T-cell (primary cell): ENCODE data around the gene TCP11L2. TPM values are rescaled to one million over a fixed set of nuclear protein-coding genes. Genes with fewer than 3 reads are reported as not detected.

Experiments
- ATAC-seq, 4 experiments: fragments of 200-7000 bp in 3 of 4; fragments of 150-1000 bp in 1 of 4; cut with Tn5 transposase; replicated peaks in 1 of 4; 1 replicate in 3 of 4; 2 replicates in 1 of 4; pipeline ENCODE4 v1.10.0; 2021; ENCODE audit warnings: moderate library complexity in 3 of 4, mild to moderate bottlenecking in 2 of 4, moderate number of reproducible peaks in 1 of 4
- CTCF ChIA-PET, 2 donors: fragments of 300-600 bp; sonication (Branson Sonifier 250); formaldehyde crosslinking; loops; one replicate each; lab custom pipeline; 2022; ENCODE audit warnings: antibody characterized with exemption in 2 of 2; lab: Charles Lee
- POLR2A ChIA-PET, 2 donors: fragments of 300-600 bp; sonication (Branson Sonifier 250); formaldehyde crosslinking; loops; one replicate each; lab custom pipeline; 2022; ENCODE audit warnings: antibody characterized with exemption in 2 of 2; lab: Charles Lee
- DNase-seq, 35 experiments: peaks; one replicate each; pipeline versions ENCODE4 v3.0.0 to v3.0.0-alpha.2; 2013 to 2023
- H3K27ac ChIP-seq: one replicate; pipeline ENCODE4 v1.5.1; 2013; ENCODE audit warnings: low read length
- H3K27me3 ChIP-seq, 2 experiments: replicated peaks in 1 of 2; 1 replicate in 1 of 2; 2 replicates in 1 of 2; pipeline versions ENCODE4 v1.6.1 to v1.7.0; 2013; ENCODE audit warnings: low read length in 1 of 2, mixed read lengths in 1 of 2; ENCODE audit not compliant: control insufficient read depth in 2 of 2, insufficient read depth in 2 of 2; ENCODE audit errors: extremely low read depth in 1 of 2
- H3K36me3 ChIP-seq, 2 donors: 1 replicate in 1 of 2; 2 replicates in 1 of 2; pipeline versions ENCODE4 v1.6.1 to v1.7.0; 2013; ENCODE audit warnings: low read length in 1 of 2; ENCODE audit not compliant: control insufficient read depth in 2 of 2, insufficient read depth in 1 of 2; ENCODE audit errors: extremely low read depth in 1 of 2
- H3K4me1 ChIP-seq, 2 experiments: 1 replicate in 1 of 2; 2 replicates in 1 of 2; pipeline versions ENCODE4 v1.6.1 to v1.7.0; 2013; ENCODE audit warnings: low read length in 2 of 2, mixed read lengths in 1 of 2; ENCODE audit not compliant: insufficient read depth in 2 of 2, control insufficient read depth in 1 of 2; ENCODE audit errors: extremely low read depth in 1 of 2
- H3K4me3 ChIP-seq, 2 donors: 1 replicate in 1 of 2; 2 replicates in 1 of 2; pipeline versions ENCODE4 v1.5.1 to v1.7.0; 2013; ENCODE audit warnings: mild to moderate bottlenecking in 2 of 2, low read length in 1 of 2, moderate library complexity in 1 of 2; ENCODE audit not compliant: control insufficient read depth in 1 of 2; ENCODE audit errors: extremely low read depth in 1 of 2
- H3K9me3 ChIP-seq: 2 replicates; pipeline ENCODE4 v1.7.0; 2013
- H3K27ac Mint-ChIP-seq, 2 donors: one replicate each; pipeline ENCODE4 v1.8.0; 2020 to 2021; ENCODE audit warnings: mild to moderate bottlenecking in 2 of 2, mixed read lengths in 2 of 2
- H3K27me3 Mint-ChIP-seq, 2 donors: one replicate each; pipeline ENCODE4 v1.8.0; 2021 to 2022; ENCODE audit warnings: mixed read lengths in 2 of 2
- H3K36me3 Mint-ChIP-seq: one replicate; pipeline ENCODE4 v1.8.0; 2021; ENCODE audit warnings: mixed read lengths
- H3K4me1 Mint-ChIP-seq, 3 donors: one replicate each; pipeline ENCODE4 v1.8.0; 2020 to 2022; ENCODE audit warnings: mixed read lengths in 3 of 3, mild to moderate bottlenecking in 1 of 3
- H3K4me3 Mint-ChIP-seq, 3 donors: one replicate each; pipeline ENCODE4 v1.8.0; 2020 to 2022; ENCODE audit warnings: mild to moderate bottlenecking in 3 of 3, mixed read lengths in 3 of 3, moderate library complexity in 3 of 3
- H3K9me3 Mint-ChIP-seq, 3 donors: one replicate each; pipeline ENCODE4 v1.8.0; 2020 to 2022; ENCODE audit warnings: mixed read lengths in 3 of 3
- WGBS: methylation state at CpG from one replicate; pipeline ENCODE4 v1.1.5; 2013; ENCODE audit warnings: missing lambda C conversion rate; ENCODE audit not compliant: insufficient coverage; 5-methylcytosine and 5-hydroxymethylcytosine counted together
- total RNA-seq, 35 experiments: library from RNA in 6 of 35; stranded (reverse) in 6 of 35; fragments of 120-200 nt in 1 of 35; gene quantifications; one replicate each; pipeline versions ENCODE4 v1.2.1 to v1.2.4 and lab custom pipeline; 2013 to 2026

The TCP11L2 gene
- total RNA-seq, 5 donors from 2014 or later (not counting 1 experiment from before 2014, with no cell fraction given), result 139 to 213 (median 157) TPM

DNA sequence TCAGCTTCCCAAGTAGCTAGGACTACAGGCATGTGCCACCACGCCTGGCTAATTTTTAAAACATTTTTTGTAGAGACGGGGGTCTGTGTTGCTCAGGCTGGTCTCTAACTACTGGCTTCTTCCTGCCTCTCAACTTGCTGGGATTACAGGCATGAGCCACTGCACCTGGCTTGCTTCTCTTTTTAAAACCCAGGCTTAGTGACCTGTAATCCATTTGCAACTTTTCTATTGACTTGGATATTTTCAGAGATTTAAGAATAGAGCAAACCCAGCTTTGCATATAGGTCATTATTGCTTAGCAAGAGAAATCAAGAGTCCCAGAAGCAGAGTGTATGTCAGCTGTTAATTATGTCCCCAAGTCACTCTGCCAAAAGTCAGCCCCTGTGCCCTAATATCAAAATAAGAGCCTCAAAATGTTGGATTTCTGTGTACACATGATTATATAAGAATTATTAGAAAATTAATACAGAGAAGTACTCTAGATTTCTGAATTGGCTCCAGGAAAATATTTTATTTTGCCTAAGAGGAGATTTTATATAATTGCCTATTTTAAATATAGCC, 24.9 kb downstream of the TCP11L2 start:
- WGBS, result 100% methylated on average over 2 of the region's 2 CpGs
- POLR2A ChIA-PET, result interaction anchor here (0.5 to 0.6 kb wide), 2 partner anchors 32 to 70 kb away, joined by 3 to 4 read pairs; no protein-coding TSS in a partner anchor
- Mint-ChIP-seq H3K4me1 (peaks cover 10 to 24% (median 13%) of the 10 kb centered on the region in 3 donors), H3K27me3 (no peaks in the 10 kb centered on the region), H3K4me3 (no peak overlapping the region), H3K9me3 (no peaks in the 10 kb centered on the region), H3K27ac (no peak overlapping the region), H3K36me3 (peaks cover 70% of the 10 kb centered on the region)
- CTCF ChIA-PET, result no interaction called here
- H3K27ac ChIP-seq, result no peak overlapping the region
- peaks cover 9 to 87% of the 10 kb centered on the region in 2 donors for H3K36me3 ChIP-seq
- no peaks in the 10 kb centered on the region for H3K9me3 ChIP-seq
- H3K27me3 ChIP-seq, result no peaks in the 10 kb centered on the region
- DNase-seq (no peak), ATAC-seq (no peak)
- H3K4me1 ChIP-seq, result no peaks in the 10 kb centered on the region
- no peak overlapping the region for H3K4me3 ChIP-seq

DNA sequence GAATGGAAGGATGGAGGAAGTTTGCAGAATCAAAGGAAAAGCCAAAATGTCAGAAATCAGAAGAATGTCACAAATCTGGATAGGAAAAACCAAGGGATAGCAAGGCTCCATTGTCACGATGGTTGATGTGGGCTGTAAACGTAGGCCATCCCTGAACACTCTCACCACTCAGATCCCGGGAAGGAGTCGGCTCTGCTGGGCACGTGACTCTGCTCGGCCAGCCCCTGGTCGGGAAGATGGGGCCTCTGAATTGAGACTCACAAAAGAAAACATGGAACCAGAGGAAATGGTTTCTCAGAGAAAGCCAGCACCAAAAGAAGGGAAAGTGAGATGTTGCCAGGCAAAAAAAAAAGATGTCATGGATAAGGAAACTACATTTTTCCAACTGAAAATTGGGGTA, 26.2 kb downstream of the TCP11L2 start:
- ATAC-seq, result no peak
- H3K36me3 Mint-ChIP-seq, result peaks cover 69% of the 10 kb centered on the region
- H3K4me3 Mint-ChIP-seq, result no peak overlapping the region
- no peak for DNase-seq
- no peaks in the 10 kb centered on the region for H3K27me3 ChIP-seq
- H3K27ac Mint-ChIP-seq, result no peak overlapping the region
- 84% methylated on average over 6 of the region's 7 CpGs for WGBS
- H3K4me1 ChIP-seq, result no peaks in the 10 kb centered on the region
- no peak overlapping the region for H3K4me3 ChIP-seq
- H3K27ac ChIP-seq, result no peak overlapping the region
- no peaks in the 10 kb centered on the region for H3K9me3 Mint-ChIP-seq
- H3K9me3 ChIP-seq, result no peaks in the 10 kb centered on the region
- no peaks in the 10 kb centered on the region for H3K27me3 Mint-ChIP-seq
- H3K36me3 ChIP-seq, result peaks cover 10 to 85% of the 10 kb centered on the region in 2 donors
- H3K4me1 Mint-ChIP-seq, result peaks cover 12 to 28% (median 17%) of the 10 kb centered on the region in 3 donors
- ChIA-PET POLR2A (no interaction called here), CTCF (no interaction called here)

DNA sequence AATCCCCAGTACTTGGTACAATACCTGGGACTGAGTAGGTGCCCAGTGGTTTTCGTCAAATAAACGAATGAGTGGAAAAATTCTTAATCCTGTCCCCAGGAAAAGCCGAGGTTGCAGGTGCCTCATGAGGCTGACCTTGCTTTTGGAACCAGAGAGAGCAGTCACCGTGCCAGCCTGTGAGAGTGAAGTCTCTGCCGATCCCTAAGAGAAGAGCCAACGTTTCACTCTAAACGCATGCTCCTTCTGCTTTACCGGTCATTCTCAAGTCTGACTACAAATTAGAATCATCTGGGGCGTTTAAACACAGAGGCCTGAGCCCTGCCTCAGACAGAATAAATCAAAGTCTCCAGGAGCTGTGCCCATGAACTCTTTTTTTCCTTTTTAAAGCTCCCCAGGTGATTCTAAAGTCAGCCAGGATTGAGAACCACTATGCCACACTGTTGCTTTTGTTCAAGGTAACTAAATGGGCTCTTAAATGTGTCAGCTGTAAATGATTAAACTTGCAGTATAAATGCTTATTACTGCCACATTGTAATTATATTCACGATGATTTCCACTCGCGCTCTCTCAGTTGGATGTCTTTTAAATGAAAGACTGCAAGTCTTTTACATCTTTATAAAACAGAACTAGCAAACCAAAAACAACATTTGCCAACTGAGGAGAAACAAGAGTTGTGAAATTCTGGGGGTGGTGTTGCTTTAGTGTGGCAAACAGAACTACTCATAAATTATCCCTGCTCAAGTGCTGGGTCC, 26.9 kb downstream of the TCP11L2 start:
- POLR2A ChIA-PET, result no interaction called here
- peaks cover 10 to 84% of the 10 kb centered on the region in 2 donors for H3K36me3 ChIP-seq
- 91% methylated on average over 8 of the region's 12 CpGs for WGBS
- CTCF ChIA-PET, result no interaction called here
- H3K27me3 ChIP-seq, result no peaks in the 10 kb centered on the region
- DNase-seq (no peak), ATAC-seq (no peak)
- no peak overlapping the region for H3K27ac Mint-ChIP-seq
- H3K27me3 Mint-ChIP-seq, result no peaks in the 10 kb centered on the region
- H3K9me3 ChIP-seq, result no peaks in the 10 kb centered on the region
- H3K4me1 ChIP-seq, result no peaks in the 10 kb centered on the region
- H3K4me3 ChIP-seq, result no peak overlapping the region
- H3K4me3 Mint-ChIP-seq, result no peak overlapping the region
- no peak overlapping the region for H3K27ac ChIP-seq
- no peaks in the 10 kb centered on the region for H3K9me3 Mint-ChIP-seq
- H3K4me1 Mint-ChIP-seq, result peaks cover 12 to 21% (median 16%) of the 10 kb centered on the region in 3 donors
- H3K36me3 Mint-ChIP-seq, result peaks cover 67% of the 10 kb centered on the region

DNA sequence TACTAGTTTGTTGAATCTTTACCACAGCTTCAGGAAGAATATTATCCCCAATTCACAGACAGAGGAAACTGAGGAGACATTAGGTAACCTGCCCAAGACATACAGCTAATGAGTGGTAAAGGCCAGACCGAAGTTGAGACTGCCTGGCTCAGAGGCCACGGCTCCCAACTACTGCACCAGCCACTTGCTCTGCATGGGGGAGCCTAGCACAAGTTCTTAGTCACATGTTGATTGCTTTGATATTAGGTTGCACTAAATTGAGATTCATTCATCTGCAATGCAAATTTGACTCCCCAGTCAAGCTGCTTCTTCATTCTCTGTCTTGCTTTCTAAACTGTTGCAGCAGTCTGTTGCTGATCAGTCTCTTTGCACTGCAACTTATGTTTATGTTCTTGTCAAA, 29.1 kb downstream of the TCP11L2 start:
- ATAC-seq (no peak), DNase-seq (no peak)
- Mint-ChIP-seq H3K27me3 (no peaks in the 10 kb centered on the region), H3K4me1 (peaks cover 14 to 19% (median 16%) of the 10 kb centered on the region in 3 donors), H3K9me3 (no peaks in the 10 kb centered on the region), H3K4me3 (no peak overlapping the region), H3K36me3 (peaks cover 65% of the 10 kb centered on the region), H3K27ac (no peak overlapping the region)
- H3K27me3 ChIP-seq, result no peaks in the 10 kb centered on the region
- no peak overlapping the region for H3K27ac ChIP-seq
- POLR2A ChIA-PET, result no interaction called here
- no peaks in the 10 kb centered on the region for H3K9me3 ChIP-seq
- peaks cover 9 to 78% of the 10 kb centered on the region in 2 donors for H3K36me3 ChIP-seq
- no peaks in the 10 kb centered on the region for H3K4me1 ChIP-seq
- no CpG with 5 or more reads among the region's 2 CpGs for WGBS
- H3K4me3 ChIP-seq, result no peak overlapping the region
- CTCF ChIA-PET, result interaction anchor here in 1 of 2 donors (0.9 kb wide), 1 partner anchor 11 kb away, joined by 3 read pairs; no protein-coding TSS in a partner anchor

DNA sequence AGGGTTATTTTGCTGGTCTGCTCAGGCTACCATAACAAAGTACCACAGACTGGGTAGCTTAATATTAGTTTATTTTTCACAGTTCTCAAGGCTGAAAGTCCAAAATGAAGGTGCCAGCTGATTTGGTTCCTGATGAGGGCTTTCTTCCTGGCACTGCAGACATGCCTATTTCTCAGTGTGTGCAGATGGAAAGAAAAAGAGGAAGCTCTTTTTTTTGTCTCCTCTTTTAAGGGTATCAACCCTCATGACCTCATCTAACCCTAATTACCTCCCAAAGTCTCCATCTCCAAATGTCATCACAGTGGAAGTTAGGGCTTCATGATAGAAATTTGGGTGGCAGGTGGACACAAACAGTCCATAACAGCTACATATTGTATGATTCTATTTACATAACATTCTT, 30.0 kb downstream of the TCP11L2 start:
- ChIA-PET CTCF (interaction anchor here in 1 of 2 donors (0.9 kb wide), 1 partner anchor 12 kb away, joined by 3 read pairs; no protein-coding TSS in a partner anchor), POLR2A (no interaction called here)
- Mint-ChIP-seq H3K4me3 (no peak overlapping the region), H3K36me3 (peaks cover 66% of the 10 kb centered on the region), H3K9me3 (no peaks in the 10 kb centered on the region), H3K27me3 (no peaks in the 10 kb centered on the region), H3K27ac (peak overlapping the region in 1 of 2 donors; percentile 55), H3K4me1 (peaks cover 14 to 19% (median 16%) of the 10 kb centered on the region in 3 donors)
- no peaks in the 10 kb centered on the region for H3K27me3 ChIP-seq
- ATAC-seq (no peak), DNase-seq (no peak)
- H3K27ac ChIP-seq, result no peak overlapping the region
- no peak overlapping the region for H3K4me3 ChIP-seq
- H3K4me1 ChIP-seq, result no peaks in the 10 kb centered on the region
- H3K36me3 ChIP-seq, result peaks cover 9 to 81% of the 10 kb centered on the region in 2 donors
- no peaks in the 10 kb centered on the region for H3K9me3 ChIP-seq

DNA sequence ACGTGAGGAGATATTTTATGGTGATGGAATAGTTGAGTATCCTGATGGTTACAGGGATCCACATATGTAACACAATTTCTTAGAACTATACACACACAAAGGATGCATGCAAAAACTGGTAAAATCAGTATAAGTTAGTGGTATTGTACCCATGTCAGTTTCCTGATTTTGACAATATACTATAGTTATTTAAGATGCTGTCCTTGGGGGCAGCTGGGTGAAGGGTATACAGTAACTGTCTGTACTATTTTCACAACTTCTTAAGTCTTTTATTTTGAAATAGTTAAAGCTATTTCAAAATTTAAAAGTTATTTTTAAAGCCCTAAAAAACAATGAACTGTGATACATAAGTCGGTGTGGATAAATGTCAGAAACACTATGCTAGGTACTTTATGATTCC, 30.5 kb downstream of the TCP11L2 start:
- Histone ChIP-seq H3K27me3 (no peaks in the 10 kb centered on the region), H3K4me1 (no peaks in the 10 kb centered on the region), H3K27ac (no peak overlapping the region), H3K4me3 (no peak overlapping the region), H3K36me3 (peaks cover 9 to 81% of the 10 kb centered on the region in 2 donors), H3K9me3 (no peaks in the 10 kb centered on the region)
- DNase-seq (no peak), ATAC-seq (no peak)
- Mint-ChIP-seq H3K27ac (peak overlapping the region in 1 of 2 donors; percentile 55), H3K27me3 (no peaks in the 10 kb centered on the region), H3K36me3 (peaks cover 69% of the 10 kb centered on the region), H3K4me1 (peaks cover 18 to 19% (median 18%) of the 10 kb centered on the region in 3 donors), H3K9me3 (no peaks in the 10 kb centered on the region), H3K4me3 (no peak overlapping the region)
- POLR2A ChIA-PET, result interaction anchor here in 1 of 2 donors (0.6 kb wide), 1 partner anchor 92 kb away, joined by 4 read pairs; no protein-coding TSS in a partner anchor
- WGBS, result no CpG with 5 or more reads among the region's 2 CpGs
- CTCF ChIA-PET, result no interaction called here
